ENCODE results near the gene AK8.

DNA sequence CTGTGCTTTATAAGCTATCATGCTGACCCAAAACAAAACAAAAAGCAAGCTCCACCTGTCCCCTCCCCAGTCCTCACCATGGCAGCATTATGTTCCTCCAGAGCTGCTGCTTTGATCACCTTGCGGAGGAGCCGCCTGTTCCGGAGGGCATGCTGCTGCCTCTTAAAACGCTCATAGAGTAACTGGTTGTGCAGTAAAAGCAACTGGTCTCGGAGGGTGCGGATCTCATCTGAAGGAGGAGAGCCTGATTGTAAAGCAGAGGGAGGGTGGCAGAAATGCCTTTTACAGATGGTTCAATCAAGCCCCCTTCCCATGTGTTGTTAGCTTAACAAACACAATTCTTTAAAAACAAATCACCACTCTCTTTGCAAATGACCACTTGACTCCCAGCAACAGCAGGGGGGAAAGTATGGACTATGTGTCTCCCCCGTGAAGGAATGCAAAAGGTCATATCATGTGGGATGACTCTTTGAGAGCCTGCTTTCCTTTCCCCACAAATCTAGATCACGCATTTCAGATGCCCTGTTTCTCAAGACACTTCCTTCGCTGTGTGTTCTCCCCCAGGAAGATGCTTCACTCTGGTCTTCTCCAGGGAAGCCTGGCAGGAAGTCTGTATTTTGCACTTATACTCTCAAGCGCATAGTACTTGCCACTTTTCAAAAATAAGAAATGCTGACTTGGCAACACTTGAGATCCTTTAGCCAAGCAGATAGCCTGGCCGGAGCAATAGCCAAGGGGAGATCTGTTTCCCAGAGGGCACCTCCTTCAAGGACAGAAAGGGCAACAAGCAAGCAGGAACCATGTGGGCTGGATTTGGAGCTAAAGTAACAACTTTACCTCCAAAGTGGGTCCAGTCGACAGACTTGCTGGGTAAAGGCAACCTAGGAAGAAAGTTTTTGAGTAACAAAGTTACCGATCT is 25.7 kb upstream of the AK8 start:
- TF ChIP-seq, protein P1, sequence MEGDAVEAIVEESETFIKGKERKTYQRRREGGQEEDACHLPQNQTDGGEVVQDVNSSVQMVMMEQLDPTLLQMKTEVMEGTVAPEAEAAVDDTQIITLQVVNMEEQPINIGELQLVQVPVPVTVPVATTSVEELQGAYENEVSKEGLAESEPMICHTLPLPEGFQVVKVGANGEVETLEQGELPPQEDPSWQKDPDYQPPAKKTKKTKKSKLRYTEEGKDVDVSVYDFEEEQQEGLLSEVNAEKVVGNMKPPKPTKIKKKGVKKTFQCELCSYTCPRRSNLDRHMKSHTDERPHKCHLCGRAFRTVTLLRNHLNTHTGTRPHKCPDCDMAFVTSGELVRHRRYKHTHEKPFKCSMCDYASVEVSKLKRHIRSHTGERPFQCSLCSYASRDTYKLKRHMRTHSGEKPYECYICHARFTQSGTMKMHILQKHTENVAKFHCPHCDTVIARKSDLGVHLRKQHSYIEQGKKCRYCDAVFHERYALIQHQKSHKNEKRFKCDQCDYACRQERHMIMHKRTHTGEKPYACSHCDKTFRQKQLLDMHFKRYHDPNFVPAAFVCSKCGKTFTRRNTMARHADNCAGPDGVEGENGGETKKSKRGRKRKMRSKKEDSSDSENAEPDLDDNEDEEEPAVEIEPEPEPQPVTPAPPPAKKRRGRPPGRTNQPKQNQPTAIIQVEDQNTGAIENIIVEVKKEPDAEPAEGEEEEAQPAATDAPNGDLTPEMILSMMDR (IDR thresholded peaks at IDR 0.05) = no peak
- no peak for TF ChIP-seq POLR2A (IDR thresholded peaks at IDR 0.05)
